ENCODE data around the gene DEPP1. TPM values are rescaled to one million over a fixed set of nuclear protein-coding genes. Genes with fewer than 3 reads are reported as not detected.

The DEPP1 gene
- total RNA-seq, 1 donor from 2014 or later: 0.26 TPM

DNA sequence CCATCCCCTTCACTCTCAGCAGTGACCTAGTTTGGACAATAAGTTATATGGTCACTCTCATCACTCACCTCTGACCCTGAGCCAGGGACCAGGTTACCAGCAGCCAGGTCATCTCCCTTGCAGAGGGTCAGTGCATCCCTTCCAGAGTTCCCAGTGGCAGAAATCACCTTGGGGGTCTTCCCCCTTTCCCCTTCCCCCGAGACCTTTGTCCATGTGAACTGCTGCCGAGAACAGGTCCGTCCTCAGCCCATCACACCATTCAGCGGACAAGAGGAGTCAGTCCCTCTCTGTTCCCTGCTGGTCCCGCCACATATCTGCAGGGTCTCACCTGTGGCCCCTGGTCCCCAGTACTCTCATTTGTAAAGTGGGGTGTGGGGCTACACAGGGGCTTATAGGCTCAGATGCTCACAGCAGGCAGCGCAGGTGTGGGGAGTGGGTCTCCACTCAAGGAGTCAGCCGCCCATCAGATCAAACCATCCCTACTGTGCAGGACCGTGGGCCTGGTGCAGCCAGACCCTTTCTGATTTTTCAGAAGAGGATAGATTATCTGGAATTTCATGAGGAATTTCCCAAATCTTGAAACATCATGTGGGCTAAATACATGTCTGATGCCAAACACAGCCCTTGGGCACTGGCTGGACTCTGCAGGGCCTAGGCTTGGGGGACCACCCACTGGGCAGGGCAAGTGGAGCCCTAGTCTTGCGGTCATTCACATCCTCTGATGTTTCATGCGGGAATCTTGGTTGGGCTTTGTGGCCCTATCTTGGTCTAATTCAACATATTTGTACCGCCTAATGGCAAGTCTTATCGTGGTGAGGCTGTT is 6.5 kb downstream of the DEPP1 start:
- Histone ChIP-seq H3K27me3 (ENCODE audit: control insufficient read depth, insufficient read depth, low read length) (no peaks in the 10 kb centered on the region), H3K4me3 (ENCODE audit: low read depth, low read length) (no peak overlapping the region), H3K36me3 (ENCODE audit: control insufficient read depth, insufficient read depth, low read length) (no peaks in the 10 kb centered on the region)
- no peak for DNase-seq (ENCODE audit: low read depth)
- FAIRE-seq: no peak
- TF ChIP-seq, protein P1, sequence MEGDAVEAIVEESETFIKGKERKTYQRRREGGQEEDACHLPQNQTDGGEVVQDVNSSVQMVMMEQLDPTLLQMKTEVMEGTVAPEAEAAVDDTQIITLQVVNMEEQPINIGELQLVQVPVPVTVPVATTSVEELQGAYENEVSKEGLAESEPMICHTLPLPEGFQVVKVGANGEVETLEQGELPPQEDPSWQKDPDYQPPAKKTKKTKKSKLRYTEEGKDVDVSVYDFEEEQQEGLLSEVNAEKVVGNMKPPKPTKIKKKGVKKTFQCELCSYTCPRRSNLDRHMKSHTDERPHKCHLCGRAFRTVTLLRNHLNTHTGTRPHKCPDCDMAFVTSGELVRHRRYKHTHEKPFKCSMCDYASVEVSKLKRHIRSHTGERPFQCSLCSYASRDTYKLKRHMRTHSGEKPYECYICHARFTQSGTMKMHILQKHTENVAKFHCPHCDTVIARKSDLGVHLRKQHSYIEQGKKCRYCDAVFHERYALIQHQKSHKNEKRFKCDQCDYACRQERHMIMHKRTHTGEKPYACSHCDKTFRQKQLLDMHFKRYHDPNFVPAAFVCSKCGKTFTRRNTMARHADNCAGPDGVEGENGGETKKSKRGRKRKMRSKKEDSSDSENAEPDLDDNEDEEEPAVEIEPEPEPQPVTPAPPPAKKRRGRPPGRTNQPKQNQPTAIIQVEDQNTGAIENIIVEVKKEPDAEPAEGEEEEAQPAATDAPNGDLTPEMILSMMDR (IDR thresholded peaks at IDR 0.05; ENCODE audit: insufficient read depth, low read length, severe bottlenecking): no peak

GRCh38 chr10:44971434-44971833 is 7.2 kb downstream of the DEPP1 start:
- H3K4me3 ChIP-seq (ENCODE audit: low read depth, low read length): no peak overlapping the region
- no peaks in the 10 kb centered on the region for H3K36me3 ChIP-seq (ENCODE audit: control insufficient read depth, insufficient read depth, low read length)
- FAIRE-seq (no peak), DNase-seq (ENCODE audit: low read depth) (no peak)
- TF ChIP-seq, protein P1 (IDR thresholded peaks at IDR 0.05; ENCODE audit: insufficient read depth, low read length, severe bottlenecking): no peak
- no peaks in the 10 kb centered on the region for H3K27me3 ChIP-seq (ENCODE audit: control insufficient read depth, insufficient read depth, low read length)

DNA sequence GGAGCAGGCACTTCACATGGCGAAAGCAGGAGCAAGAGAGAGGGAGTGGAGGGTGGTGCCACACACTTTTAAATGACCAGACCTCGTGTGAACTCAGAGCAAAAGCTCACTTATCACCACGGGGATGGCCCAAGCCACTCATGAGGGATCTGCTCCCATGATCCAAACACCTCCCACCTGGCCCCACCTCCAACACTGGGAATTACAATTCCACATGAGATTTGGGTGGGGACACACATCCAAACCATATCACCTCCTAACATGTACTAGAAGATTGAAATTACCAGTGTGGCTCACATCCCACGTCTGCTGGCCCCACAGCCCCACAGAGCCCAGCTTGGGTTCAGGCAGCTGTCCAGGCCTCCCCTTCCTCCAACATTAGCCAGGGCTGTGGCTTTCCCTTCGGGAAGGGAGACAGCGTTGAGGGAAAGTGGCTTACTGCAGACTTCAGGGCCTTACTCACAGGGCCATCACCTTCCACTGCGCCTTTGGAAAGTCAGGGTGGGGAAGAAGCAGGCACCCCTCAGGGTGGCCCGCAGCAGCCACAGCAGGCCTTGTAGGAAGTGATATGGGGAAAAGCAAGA is 7.7 kb downstream of the DEPP1 start:
- TF ChIP-seq, protein P1 (IDR thresholded peaks at IDR 0.05; ENCODE audit: insufficient read depth, low read length, severe bottlenecking): no peak

GRCh38 chr10:44969854-44970253 is 8.8 kb downstream of the DEPP1 start:
- Histone ChIP-seq H3K4me3 (ENCODE audit: low read depth, low read length) (no peak overlapping the region), H3K36me3 (ENCODE audit: control insufficient read depth, insufficient read depth, low read length) (no peaks in the 10 kb centered on the region), H3K27me3 (ENCODE audit: control insufficient read depth, insufficient read depth, low read length) (no peaks in the 10 kb centered on the region)
- FAIRE-seq: no peak
- TF ChIP-seq, protein P1 (IDR thresholded peaks at IDR 0.05; ENCODE audit: insufficient read depth, low read length, severe bottlenecking): no peak
- no peak for DNase-seq (ENCODE audit: low read depth)

More for the DNA sequence above, 7.7 kb downstream of the DEPP1 start:
- DNase-seq (ENCODE audit: low read depth) (no peak), FAIRE-seq (no peak)
- Histone ChIP-seq H3K36me3 (ENCODE audit: control insufficient read depth, insufficient read depth, low read length) (no peaks in the 10 kb centered on the region), H3K4me3 (ENCODE audit: low read depth, low read length) (no peak overlapping the region), H3K27me3 (ENCODE audit: control insufficient read depth, insufficient read depth, low read length) (no peaks in the 10 kb centered on the region)

DNA sequence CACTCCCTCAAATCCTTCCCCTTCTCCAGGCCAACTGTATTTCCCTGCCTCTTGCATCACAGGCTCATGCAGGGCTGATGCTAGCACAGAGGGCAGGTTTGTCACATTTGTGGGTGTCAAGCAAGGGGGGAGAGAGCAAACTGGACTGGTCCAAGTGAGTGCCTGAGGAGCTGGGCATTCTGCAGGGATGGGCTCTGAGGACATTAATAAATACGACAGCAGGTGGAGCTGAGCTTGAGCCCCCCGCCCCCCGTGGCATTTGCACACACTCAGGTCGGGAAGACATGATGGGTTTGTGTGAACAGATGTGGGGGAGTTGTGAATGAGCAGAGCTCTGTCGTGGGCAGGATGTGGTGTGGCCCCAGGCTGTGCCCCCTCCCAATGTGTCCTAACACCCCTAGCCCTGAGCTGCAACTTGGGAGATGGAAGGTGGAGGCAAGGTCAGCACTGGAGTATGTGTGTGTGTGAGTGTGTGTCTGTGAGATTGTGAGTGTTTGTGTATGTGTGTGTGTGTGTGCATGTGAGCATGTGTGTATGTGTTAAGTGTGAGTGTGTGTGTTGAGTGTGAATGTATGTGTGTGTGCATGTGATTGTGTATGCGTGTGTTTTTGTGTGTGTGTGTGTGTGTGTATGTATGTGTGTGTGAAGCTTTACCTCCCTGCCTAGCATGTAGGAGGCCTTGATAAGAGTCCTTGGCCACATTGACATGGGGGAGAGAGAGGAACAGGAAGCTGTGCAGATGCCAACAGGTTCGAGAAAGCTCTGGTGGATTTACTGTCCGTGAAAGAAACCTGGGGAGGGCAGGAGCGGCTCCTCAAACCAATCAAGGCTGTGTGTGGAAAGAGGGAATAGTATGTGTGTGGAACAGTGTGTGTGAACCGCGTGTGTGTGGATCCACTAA is 9.9 kb downstream of the DEPP1 start:
- H3K4me3 ChIP-seq (ENCODE audit: low read depth, low read length): no peak overlapping the region
- no peaks in the 10 kb centered on the region for H3K36me3 ChIP-seq (ENCODE audit: control insufficient read depth, insufficient read depth, low read length)
- DNase-seq (ENCODE audit: low read depth) (no peak), FAIRE-seq (peak; percentile 87)
- TF ChIP-seq, protein P1 (IDR thresholded peaks at IDR 0.05; ENCODE audit: insufficient read depth, low read length, severe bottlenecking): no peak
- no peaks in the 10 kb centered on the region for H3K27me3 ChIP-seq (ENCODE audit: control insufficient read depth, insufficient read depth, low read length)
